NCI-H510A treated with DMSO at 0.1 percent for 48 hours (cell line): Measurements from ENCODE around the gene GALNT9.
"Not testable (repeated sequence)": the region's sequence is repeated elsewhere in the genome, so short reads cannot be mapped to it uniquely, and the experiment has no call there.

ENCODE experiments used
- DNase-seq: peaks from one replicate; lab custom pipeline; 2025; lab: John Stamatoyannopoulos, UW

Gene GALNT9

DNA sequence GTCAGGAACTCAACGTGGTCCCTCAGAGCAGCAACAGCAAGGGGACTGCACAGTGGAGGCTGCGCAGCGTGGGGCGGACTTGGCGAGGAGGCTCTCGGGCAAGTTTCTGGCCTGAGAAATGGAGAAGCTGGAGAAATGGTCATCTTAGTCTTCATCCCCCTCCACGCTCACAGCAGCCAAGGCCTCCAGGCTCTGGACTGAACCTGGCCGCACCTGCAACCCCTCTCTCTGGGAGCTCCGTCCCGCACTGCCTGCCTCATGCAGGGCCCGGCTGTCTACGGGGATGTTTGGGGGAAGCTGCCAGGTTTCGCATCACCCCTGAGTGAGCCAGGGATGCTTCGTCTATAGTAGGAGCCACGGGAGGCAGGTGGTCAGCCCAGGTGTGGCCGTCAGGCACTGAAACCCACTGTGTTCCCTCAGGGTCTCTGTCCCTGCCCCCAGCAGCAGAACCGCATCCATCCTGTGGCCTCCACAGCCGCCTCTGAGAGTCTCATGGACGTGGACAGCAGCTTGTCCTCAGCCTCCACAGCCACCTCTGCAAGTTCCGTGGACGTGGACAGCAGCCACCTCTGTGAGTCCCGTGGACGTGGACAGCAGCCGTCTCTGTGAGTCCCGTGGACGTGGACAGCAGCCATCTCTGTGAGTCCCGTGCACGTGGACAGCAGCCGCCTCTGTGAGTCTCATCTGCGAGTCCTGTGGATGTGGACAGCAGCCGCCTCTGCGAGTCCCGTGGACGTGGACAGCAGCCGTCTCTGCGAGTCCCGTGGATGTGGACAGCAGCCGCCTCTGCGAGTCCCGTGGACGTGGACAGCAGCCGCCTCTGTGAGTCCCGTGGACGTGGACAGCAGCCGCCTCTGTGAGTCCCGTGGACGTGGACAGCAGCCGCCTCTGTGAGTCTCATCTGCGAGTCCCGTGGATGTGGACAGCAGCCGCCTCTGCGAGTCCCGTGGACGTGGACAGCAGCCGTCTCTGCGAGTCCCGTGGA, 29.1 kb upstream of the GALNT9 start:
- DNase-seq: not testable (repeated sequence)

DNA sequence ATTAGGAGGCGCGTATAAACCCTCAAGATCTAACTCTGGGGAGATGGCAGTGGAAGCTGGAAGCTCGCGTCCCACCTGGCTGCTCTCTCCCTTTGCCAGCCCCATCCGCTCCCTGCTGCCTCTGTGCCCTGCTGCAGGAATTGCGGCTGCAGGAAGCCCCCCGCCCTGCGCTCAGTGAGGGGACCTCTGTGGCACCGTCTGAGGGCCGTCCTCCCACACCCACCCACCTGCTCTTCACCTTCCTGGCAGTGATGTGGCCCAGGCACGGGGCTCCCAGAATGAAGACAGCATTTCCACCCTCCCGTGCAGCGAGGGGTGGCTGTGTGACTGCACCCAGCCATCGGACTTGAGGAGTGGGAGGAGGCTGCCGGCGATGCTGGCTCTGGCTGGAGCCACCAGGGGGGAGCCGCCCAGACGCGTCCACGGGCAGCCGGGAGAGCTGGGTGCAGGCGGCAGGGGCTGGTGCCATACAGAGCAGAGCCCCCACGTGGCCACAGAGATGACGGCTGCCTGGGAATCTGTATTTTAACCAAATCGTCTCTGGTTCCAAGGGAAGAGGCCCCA, 28.3 kb upstream of the GALNT9 start:
- DNase-seq: no peak

DNA sequence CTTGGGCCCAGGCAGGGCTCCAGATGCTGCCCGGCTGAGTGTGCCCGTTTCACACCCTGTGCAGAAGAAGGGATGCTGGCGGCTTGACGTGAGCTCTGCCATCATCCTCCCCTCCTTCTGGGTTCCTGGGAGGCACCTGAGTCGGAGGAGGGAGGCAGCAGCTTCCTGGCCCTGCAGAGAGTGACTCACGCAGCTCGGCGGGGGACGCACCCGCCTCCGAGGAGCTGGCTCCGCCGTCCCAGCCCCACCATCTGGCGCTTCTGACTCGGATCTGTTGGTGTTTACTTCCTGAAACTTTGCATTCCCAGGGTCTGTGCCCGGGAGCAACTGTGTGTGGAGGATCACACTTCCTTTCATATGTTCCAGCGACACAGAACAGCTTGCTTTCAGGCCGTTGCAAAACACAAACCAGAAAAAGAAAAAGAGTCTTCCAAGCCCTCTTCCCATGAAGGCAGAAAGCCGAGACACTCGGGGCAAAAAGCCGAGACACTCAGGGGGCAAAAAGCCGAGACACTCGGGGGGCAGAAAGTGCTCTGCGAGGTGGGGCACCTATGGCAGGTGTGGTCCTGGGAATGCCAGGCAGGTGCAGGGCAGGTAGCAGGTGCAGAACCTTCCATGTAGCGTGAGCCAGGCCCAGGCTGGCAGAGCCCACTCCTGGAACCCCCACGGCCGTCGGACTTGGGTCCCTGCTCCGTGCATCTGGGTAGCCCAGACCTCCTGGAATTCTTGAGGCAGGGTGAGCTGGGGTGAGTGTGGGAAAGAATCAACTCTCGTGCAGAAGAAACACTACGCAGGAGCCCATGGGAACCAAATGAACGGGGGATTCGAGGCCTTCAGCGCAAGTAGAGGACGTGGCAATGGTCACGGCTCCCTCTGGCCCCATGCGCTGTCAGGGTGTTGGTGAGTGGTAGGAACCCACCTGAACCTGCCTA, 27.6 kb upstream of the GALNT9 start:
- no peak for DNase-seq

DNA sequence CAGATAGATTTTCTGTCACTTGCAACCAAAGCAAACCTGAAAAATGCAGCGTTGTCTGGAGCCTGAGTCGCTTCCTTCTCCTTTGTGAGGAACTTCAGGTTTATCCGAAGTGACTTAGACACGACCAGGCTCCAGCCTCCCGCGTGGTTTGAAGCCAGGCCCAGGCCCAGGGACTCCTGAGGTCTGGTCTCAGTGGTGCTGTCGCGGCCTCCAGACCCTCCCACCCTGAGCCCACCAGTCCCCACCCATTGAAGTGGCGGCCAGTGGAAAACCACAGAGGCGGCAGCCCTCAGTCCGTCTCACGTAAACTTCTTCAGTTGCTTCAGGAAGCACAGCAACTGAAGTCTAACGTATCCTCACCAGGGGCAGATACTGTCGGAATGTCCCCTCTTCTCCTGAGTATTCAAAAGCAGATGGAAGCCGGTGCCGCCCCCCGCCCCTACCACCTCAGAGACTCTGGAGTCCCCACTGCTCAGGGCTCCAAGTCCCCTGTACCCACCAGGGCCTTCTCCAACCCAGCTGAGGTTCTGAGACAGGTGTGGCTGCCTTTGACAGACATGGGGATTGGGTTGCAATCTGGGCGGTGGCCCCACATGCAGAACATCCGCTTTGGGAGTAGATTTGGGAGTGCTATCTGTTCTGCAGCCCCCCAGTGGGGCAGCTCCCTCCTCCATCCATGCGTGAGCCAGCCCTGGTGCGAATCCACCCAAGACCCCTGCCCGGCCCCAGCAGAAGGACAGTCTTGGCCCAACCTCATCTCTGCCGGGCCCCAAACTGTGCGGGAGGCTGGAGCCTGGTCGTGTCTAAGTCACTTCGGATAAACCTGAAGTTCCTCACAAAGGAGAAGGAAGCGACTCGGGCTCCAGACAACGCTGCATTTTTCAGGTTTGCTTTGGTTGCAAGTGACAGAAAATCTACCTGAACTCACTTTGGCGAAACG, 26.6 kb upstream of the GALNT9 start:
- DNase-seq: no peak

DNA sequence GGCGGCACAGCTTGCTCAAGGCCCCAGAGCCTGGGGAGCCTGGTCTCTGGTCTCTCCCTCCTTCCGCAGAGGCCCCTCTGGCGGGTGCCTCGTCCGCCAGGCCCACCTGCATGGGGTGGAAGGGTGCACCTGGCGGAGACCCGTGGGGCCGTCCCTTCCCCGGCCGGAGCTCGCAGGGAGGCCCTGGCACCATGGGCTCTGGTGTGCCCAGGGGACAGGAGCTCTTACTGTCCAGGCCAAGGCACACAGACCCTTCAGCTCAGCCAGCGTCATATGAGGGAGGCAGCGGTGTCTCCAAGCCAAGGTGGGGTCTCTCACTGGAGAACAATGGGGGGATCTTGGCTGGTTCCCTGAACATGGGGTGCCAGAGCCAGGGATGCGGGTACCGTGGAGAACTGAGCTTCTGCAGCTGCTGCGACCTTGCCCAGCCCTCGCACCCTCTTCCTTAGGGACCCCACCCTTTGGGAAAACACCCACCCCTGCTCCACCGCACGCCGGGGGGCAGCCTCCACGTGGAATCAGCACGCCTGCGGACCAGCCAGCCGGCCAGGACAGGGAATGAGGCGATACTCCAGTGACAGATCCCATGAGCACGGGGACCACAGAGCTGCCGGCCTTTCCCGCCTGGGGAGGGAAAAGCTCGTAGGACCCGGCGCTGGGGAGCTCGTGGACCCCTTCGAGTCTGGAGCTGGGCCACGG, 25.7 kb upstream of the GALNT9 start:
- DNase-seq: no peak

DNA sequence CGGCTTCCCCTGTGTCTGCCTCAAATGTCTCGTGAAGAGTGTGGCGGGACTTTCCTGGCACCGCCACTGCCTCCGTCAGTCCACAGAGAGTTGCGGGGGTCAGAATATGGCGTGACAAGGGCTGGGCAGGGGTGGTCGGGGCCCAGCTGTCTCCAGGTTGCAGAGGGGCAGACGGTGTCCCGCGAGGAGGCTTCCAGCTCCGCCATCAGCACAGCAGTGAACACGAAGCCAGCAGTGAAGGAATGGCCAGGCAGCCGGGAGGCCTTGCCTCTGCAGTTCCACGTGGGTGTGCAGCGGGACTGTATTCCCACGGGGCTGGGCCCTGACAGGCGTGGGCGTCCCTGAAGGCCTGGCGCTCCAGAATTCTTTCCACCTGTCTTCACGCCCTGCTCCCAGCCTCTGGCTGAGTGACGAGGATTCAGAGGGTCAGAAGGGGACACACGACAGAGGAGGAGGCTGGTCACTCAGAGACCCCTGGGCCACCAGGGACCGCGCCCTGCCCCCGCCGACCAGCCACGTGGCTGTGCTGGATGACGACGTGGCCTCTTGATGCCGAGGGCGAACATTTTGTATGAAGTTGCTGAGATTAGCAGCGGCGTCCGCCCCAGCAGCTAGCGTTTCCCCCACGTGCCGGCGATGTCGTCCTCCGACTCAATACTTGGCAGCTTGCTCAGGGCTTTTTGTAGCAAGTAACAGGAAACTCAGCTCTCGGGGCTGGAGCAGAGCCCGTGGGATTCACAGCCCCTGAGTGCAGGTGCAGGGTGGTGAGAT, 25.0 kb upstream of the GALNT9 start:
- DNase-seq: no peak

DNA sequence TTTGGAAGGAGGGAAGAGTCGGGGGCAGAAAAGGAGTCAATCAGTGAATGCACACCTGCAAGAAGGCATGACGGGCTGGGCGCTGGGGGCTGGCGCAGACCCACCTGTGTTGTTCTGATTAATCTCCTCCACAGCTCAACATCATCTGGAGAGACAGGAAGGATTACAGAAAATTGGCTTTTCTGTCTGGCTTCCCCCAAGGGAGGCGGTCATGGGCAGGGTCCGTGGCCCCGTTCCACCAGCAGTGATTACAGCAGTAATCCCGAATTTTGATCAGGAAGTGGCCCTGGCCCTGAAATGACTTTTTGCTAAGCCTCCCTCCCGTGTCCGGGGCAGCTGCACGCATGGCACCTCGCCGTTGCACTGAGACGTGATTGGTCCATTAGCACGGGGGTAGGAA, 24.4 kb upstream of the GALNT9 start:
- DNase-seq: no peak

DNA sequence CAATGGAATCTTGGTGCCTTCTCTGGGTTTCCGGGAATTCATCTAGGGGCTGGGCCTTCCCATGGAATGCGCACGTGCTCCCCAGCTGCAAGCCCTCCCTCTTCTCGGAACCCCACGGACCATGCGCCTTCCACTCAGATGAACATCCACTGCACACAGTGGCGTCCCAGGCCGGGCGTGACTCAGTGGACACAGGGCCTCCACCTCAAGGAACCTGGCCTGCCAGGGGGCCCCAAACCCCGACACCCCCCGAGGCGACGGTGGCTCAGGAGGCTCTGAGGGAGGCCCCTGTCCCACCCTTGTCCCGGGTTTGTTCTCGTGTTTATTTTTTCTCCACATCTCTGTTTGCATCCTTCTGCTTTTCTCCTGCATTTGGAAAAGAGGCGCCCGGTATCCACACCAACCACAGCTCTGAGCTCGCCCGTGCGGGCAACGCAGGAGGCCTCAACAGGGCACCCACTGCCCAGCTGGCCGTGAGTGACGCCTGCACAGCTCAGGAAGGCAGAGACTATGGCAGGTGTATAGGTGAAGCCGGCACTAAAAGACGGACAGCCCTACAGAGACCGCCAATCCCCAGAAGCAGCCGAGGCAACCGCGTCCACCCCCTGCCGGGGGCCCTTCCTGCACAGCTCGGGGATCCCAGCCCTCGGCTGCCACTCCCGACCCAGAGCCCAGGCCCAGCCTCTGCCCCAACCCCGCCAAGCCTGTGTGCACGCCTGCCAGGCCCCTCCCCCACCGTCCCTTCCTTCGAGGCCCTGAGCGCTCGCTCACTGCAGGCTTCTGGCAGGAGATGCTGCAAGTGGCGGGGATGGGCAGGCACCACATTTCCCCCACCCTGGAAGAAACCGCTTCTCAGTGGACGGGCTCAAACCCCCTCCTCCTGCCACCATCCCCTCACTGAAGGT, 23.8 kb upstream of the GALNT9 start:
- DNase-seq: no peak

DNA sequence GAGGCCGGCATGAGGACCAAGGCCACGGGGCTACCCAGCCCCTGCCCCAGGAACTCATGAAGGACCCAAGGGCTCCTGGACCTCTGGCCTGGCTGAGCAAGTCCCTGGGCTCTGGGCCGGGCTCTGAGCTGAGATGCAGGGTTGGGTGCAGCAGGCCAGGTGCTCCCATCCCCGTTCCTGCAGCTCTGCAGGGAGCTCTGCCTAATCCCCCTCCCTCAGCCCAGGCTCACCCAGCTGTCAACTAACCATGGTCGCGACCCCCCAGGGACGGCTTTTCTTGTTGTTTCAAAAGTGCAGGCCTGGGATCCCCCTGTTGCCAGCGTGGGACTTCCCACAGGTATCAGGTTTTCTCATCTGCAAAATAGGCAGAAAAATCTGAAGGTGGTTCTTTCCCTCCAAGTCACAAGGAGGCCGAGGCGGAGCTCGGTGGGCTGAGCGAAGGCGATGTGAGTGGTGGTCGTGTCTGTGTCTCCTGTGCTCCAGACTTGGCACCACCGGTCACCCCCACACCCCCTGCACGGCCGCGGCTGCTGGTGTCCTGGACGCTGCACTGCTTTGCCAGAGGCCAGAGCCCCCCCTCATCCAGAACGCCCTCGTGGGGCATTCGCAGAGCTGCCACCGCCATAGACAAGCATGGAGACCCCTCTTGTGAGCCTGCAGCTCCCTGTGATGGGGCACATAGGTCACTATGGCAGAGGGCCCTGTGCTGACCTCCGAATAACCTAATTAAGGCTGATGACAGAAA, 22.5 kb upstream of the GALNT9 start:
- no peak for DNase-seq

DNA sequence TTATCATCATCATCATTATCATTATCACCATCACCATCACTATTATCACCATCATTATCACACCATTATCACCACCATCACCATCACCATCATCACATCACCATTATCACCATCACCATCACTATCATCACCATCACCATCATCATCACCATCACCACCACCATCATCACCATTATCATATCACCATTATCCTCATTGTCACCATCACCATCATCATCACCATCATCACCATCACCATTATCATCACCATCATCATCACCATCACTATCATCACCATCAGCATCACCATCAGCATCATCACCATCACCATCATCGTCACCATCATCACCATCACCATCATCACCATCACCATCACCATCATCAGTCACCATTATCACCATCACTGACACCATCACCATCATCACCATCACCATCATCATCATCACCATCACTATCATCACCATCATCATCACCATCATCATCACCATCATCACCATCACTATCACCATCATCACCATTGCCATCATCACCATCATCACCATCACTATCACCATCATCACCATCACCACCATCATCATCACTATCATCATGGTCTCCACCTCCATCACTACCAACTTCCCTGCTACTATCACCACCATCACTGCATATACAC, 20.2 kb upstream of the GALNT9 start:
- no peak for DNase-seq

DNA sequence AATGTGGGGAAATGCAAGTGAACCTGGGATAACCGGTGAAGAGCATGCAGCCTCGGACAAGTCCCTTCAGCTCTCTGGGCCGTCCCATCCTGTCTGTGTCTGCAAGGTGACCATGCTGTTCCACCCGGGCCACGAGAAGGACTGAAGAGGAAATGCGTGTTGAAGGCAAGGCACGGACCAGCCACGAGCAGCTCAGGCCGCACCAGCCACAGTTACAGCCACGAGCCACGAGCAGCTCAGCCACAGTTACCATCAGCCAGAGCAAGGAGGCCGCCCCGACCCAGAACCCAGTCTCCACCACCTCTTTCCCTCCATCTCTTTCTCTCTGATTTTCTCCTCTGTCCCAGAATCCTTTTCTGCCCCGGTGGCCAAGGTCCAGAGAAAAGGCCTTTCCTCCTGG, 18.8 kb upstream of the GALNT9 start:
- no peak for DNase-seq

DNA sequence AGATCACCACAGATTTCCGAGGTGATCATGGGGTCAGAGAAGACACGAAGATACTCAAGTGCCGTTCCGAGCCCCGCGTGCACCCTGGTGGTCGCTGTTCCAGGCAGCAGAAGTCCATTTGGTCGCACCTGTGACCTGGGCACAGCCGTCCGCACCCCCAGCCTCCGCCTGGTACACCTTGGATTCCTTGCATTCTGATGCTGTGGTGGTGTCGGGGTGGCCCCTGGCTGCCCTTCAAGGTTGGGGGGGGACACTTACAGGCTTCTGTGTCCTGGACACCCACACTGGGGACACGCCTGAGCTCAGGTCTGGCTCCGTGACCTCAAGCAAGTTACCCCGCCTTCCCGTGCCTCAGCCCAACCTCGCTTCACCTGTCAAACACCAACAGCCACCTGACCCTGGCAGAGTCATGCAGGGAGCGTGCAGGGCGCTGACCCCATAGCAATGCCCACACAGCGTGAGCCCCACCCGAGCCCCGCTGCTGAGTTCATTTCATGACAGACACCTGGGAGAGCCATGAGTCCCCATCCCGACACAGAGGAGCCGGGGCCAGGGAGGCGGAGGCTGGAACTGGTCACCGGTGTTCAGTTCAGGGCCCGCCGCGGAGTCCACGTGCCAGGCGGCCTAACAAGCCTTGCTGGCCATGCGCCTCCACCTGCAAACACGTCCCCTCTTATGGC, 17.9 kb upstream of the GALNT9 start:
- no peak for DNase-seq

DNA sequence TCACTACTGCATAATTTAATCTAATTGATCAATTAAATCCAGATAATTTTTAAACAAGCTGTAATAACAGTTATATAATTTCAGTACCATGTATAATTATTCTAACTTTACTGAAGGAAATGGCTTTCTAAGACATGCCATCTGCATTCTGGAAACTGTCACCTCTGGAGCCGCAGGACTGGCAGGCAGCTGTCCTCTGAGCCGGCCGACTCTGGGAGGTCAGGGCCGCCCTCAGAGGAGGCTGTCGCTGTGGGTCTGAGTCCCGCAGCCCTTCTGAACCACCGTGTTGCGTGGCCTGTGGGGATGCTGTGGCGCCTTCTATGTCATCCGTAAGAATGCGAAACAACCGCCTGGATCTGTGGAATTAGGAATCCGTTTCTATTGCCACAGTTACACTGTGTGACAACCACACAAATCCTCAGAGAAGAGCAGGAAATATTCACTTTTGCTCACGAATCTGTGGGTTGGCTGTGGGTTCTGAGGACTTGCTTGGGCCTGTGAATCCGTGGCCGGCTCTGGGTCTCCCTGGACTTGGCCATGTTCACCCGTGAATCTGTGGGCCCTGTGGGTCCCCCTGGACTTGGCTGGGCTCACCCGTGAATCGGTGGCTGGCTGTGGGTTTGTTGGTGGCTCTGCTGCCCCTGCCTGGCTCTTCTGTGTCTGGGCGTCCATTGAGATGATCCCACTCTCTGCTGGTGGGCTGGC, 17.2 kb upstream of the GALNT9 start:
- DNase-seq: no peak

DNA sequence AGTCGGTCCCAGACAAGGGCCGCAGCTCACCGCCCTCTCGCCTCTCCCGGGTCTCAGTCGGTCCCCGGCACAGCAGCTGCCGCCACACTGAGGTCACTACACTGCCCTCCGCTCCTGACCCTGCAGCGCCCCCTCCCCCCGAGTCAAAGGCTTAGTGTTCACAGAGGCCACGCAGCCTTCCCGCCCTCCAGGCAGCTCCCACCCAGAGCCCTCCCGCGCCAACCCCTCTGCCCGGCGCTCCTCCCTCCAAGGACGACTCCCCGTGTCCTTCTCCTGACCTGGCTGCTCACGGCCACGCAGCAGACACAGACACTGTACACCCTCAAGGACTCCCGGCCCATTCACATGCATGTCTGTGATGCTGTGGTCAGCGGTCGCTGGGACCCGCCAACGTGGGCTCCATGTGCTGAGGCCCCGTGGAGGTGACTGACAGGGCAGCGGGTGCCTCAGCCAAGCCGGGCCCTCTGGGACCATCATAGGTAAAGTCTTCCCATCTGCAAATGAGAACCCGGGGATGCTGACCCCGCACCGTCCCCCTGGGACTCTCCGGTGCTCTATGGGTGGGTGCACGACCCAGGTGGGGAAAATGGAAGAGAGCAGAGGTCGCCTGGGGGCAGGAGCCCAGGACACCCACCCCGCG, 16.3 kb upstream of the GALNT9 start:
- no peak for DNase-seq

DNA sequence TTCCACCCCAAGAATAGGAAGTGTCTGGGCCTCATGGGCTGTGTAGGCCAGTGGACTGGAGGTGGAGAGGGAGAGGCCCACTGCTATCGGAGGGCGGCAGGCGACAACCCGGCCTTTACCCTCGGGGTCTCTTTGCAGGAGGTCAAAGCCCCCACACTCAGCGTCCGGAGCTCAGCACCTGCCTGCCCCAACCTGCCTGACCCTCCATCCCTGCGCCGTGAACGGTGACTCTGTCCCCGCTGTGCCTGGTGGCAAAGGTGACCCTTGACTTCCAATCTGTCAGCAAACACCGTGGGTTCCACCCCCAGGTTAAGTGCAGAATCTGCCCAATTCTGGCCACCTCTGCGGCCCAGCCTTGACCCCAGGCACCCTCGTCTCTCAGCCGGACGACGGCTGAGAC, 15.7 kb upstream of the GALNT9 start:
- DNase-seq: no peak

DNA sequence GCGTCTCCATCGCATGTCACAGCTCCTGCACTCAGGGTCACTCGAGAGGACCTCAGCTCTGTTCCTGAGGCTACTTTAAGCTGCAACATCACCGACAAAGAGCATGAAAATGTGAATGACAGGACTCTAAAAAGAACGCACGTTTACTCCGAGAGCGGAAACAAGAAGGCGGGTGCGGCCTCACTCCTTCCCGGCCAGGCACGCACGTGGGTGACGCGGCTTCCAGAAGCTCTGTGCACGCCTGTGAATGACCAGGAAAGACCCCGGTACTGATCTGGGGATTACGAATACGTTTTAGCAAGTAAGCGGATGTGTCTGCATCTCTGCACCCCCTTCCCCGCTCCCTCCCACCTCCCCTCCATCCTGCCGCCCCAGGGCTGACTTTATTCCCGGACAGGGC, 15.2 kb upstream of the GALNT9 start:
- no peak for DNase-seq
